EH (cell line): Measurements from ENCODE around the gene NRXN3.

Source experiments
- DNase-seq: peaks from one replicate; pipeline ENCODE4 v3.0.0-alpha.2; 2015; ENCODE audit warnings: low read depth

NRXN3 gene

GRCh38 chr14:79631276-79631675 is 1461.1 kb downstream of the NRXN3 start:
- no peak for DNase-seq

- DNase-seq: no peak
Observed at GRCh38 chr14:79638672-79639266, 1468.6 kb downstream of the NRXN3 start.

GRCh38 chr14:79639613-79640012 is 1469.4 kb downstream of the NRXN3 start:
- no peak for DNase-seq

GRCh38 chr14:79641371-79641770 is 1471.2 kb downstream of the NRXN3 start:
- DNase-seq: no peak

- no peak for DNase-seq
Observed at GRCh38 chr14:79643132-79643531, 1473.0 kb downstream of the NRXN3 start.

GRCh38 chr14:79645753-79646362 is 1475.7 kb downstream of the NRXN3 start:
- no peak for DNase-seq

- DNase-seq: no peak
Observed at GRCh38 chr14:79649856-79650255, 1479.7 kb downstream of the NRXN3 start.

- DNase-seq: no peak
Observed at GRCh38 chr14:79652513-79653307, 1482.5 kb downstream of the NRXN3 start.

GRCh38 chr14:79656056-79656455 is 1485.9 kb downstream of the NRXN3 start:
- no peak for DNase-seq

GRCh38 chr14:79656496-79656895 is 1486.3 kb downstream of the NRXN3 start:
- DNase-seq: no peak

GRCh38 chr14:79658221-79658620 is 1488.0 kb downstream of the NRXN3 start:
- DNase-seq: no peak

GRCh38 chr14:79658769-79659168 is 1488.6 kb downstream of the NRXN3 start:
- no peak for DNase-seq

GRCh38 chr14:79660053-79660939 is 1490.1 kb downstream of the NRXN3 start:
- no peak for DNase-seq

GRCh38 chr14:79661752-79662151 is 1491.6 kb downstream of the NRXN3 start:
- peak; percentile 64 for DNase-seq

- DNase-seq: no peak
Observed at GRCh38 chr14:79663453-79663852, 1493.3 kb downstream of the NRXN3 start.

- DNase-seq: peak; percentile 44
Observed at GRCh38 chr14:79665556-79665955, 1495.4 kb downstream of the NRXN3 start.

- DNase-seq: no peak
Observed at GRCh38 chr14:79668951-79669350, 1498.8 kb downstream of the NRXN3 start.

- DNase-seq: no peak
Observed at GRCh38 chr14:79670811-79671210, 1500.6 kb downstream of the NRXN3 start.

GRCh38 chr14:79680087-79680486 is 1509.9 kb downstream of the NRXN3 start:
- DNase-seq: no peak

GRCh38 chr14:79686196-79686595 is 1516.0 kb downstream of the NRXN3 start:
- no peak for DNase-seq

- no peak for DNase-seq
Observed at GRCh38 chr14:79690960-79691359, 1520.8 kb downstream of the NRXN3 start.

GRCh38 chr14:79693935-79694334 is 1523.8 kb downstream of the NRXN3 start:
- peak; percentile 40 for DNase-seq
